Measurements from ENCODE around the gene PACSIN2.
"Not testable (repeated sequence)": the region's sequence is repeated elsewhere in the genome, so short reads cannot be mapped to it uniquely, and the experiment has no call there.

PACSIN2 gene

GRCh38 chr22:42991010-42991651 lies 23.8 kb downstream of the PACSIN2 start:
- DNase-seq, result no peak

- DNase-seq, result no peak
Measured at GRCh38 chr22:42990131-42990838, 24.7 kb downstream of the PACSIN2 start.

- DNase-seq, result no peak
Measured at GRCh38 chr22:42986115-42986514, 28.8 kb downstream of the PACSIN2 start.

- DNase-seq, result no peak
Measured at GRCh38 chr22:42985531-42985905, 29.4 kb downstream of the PACSIN2 start.

- DNase-seq, result no peak
Measured at GRCh38 chr22:42984814-42985530, 30.0 kb downstream of the PACSIN2 start.

GRCh38 chr22:42984397-42984796 lies 30.6 kb downstream of the PACSIN2 start:
- no peak for DNase-seq

GRCh38 chr22:42983470-42983869 lies 31.5 kb downstream of the PACSIN2 start:
- DNase-seq, result no peak

GRCh38 chr22:42979606-42980005 lies 35.3 kb downstream of the PACSIN2 start:
- DNase-seq, result no peak

- no peak for DNase-seq
Measured at GRCh38 chr22:42978453-42979103, 36.4 kb downstream of the PACSIN2 start.

GRCh38 chr22:42977569-42977968 lies 37.4 kb downstream of the PACSIN2 start:
- no peak for DNase-seq

GRCh38 chr22:42976217-42976933 lies 38.6 kb downstream of the PACSIN2 start:
- no peak for DNase-seq

- no peak for DNase-seq
Measured at GRCh38 chr22:42974223-42974622, 40.7 kb downstream of the PACSIN2 start.

- DNase-seq, result no peak
Measured at GRCh38 chr22:42973536-42973881, 41.4 kb downstream of the PACSIN2 start.

- no peak for DNase-seq
Measured at GRCh38 chr22:42972649-42973535, 42.1 kb downstream of the PACSIN2 start.

- DNase-seq, result not testable (repeated sequence)
Measured at GRCh38 chr22:42971473-42971860, 43.5 kb downstream of the PACSIN2 start.

- DNase-seq, result no peak
Measured at GRCh38 chr22:42970029-42970428, 44.9 kb downstream of the PACSIN2 start.

- no peak for DNase-seq
Measured at GRCh38 chr22:42969348-42969975, 45.5 kb downstream of the PACSIN2 start.

- no peak for DNase-seq
Measured at GRCh38 chr22:42967933-42968332, 47.0 kb downstream of the PACSIN2 start.

GRCh38 chr22:42967005-42967404 lies 47.9 kb downstream of the PACSIN2 start:
- no peak for DNase-seq

- DNase-seq, result no peak
Measured at GRCh38 chr22:42966497-42966896, 48.5 kb downstream of the PACSIN2 start.

GRCh38 chr22:42964994-42965699 lies 49.8 kb downstream of the PACSIN2 start:
- DNase-seq, result peak; percentile 39
